ENCODE measurements around the gene B3GNT5. TPM values are rescaled to one million over a fixed set of nuclear protein-coding genes. Genes with fewer than 3 reads are reported as not detected.

The B3GNT5 gene
- total RNA-seq, 1 donor from 2014 or later, result 6.9 TPM

- Mint-ChIP-seq H3K4me3 (ENCODE audit: unreplicated experiment) (no peak overlapping the region), H3K27ac (ENCODE audit: unreplicated experiment) (no peak overlapping the region), H3K9me3 (ENCODE audit: unreplicated experiment) (no peaks in the 10 kb centered on the region), H3K27me3 (ENCODE audit: unreplicated experiment) (no peaks in the 10 kb centered on the region), H3K4me1 (ENCODE audit: unreplicated experiment) (peaks cover 5% of the 10 kb centered on the region), H3K36me3 (ENCODE audit: low read depth, unreplicated experiment) (no peaks in the 10 kb centered on the region)
- no peak for DNase-seq (ENCODE audit: low spot score)
- no peak for TF ChIP-seq CTCF (IDR thresholded peaks at IDR 0.05; ENCODE audit: unreplicated experiment)
These were observed 17.3 kb downstream of the B3GNT5 start for GRCh38 chr3:183270344-183270743.

GRCh38 chr3:183272142-183272541 lies 19.1 kb downstream of the B3GNT5 start:
- TF ChIP-seq CTCF (IDR thresholded peaks at IDR 0.05; ENCODE audit: unreplicated experiment), result no peak
- no peak overlapping the region for H3K27ac Mint-ChIP-seq (ENCODE audit: unreplicated experiment)
- H3K4me3 Mint-ChIP-seq (ENCODE audit: unreplicated experiment), result no peak overlapping the region
- no peaks in the 10 kb centered on the region for H3K9me3 Mint-ChIP-seq (ENCODE audit: unreplicated experiment)
- peaks cover 5% of the 10 kb centered on the region for H3K4me1 Mint-ChIP-seq (ENCODE audit: unreplicated experiment)
- H3K27me3 Mint-ChIP-seq (ENCODE audit: unreplicated experiment), result peaks cover 1% of the 10 kb centered on the region
- DNase-seq (ENCODE audit: low spot score), result no peak
- H3K36me3 Mint-ChIP-seq (ENCODE audit: low read depth, unreplicated experiment), result no peaks in the 10 kb centered on the region

- H3K36me3 Mint-ChIP-seq (ENCODE audit: low read depth, unreplicated experiment), result no peaks in the 10 kb centered on the region
- no peak for DNase-seq (ENCODE audit: low spot score)
- no peaks in the 10 kb centered on the region for H3K9me3 Mint-ChIP-seq (ENCODE audit: unreplicated experiment)
- H3K27ac Mint-ChIP-seq (ENCODE audit: unreplicated experiment), result no peak overlapping the region
- TF ChIP-seq CTCF (IDR thresholded peaks at IDR 0.05; ENCODE audit: unreplicated experiment), result no peak
- peaks cover 5% of the 10 kb centered on the region for H3K4me1 Mint-ChIP-seq (ENCODE audit: unreplicated experiment)
- H3K4me3 Mint-ChIP-seq (ENCODE audit: unreplicated experiment), result no peak overlapping the region
- H3K27me3 Mint-ChIP-seq (ENCODE audit: unreplicated experiment), result peaks cover 1% of the 10 kb centered on the region
These were observed 19.7 kb downstream of the B3GNT5 start for GRCh38 chr3:183272791-183273190.

GRCh38 chr3:183274609-183275008 lies 21.6 kb downstream of the B3GNT5 start:
- Mint-ChIP-seq H3K9me3 (ENCODE audit: unreplicated experiment) (no peaks in the 10 kb centered on the region), H3K4me1 (ENCODE audit: unreplicated experiment) (no peaks in the 10 kb centered on the region), H3K27ac (ENCODE audit: unreplicated experiment) (no peak overlapping the region), H3K36me3 (ENCODE audit: low read depth, unreplicated experiment) (no peaks in the 10 kb centered on the region), H3K4me3 (ENCODE audit: unreplicated experiment) (no peak overlapping the region), H3K27me3 (ENCODE audit: unreplicated experiment) (peaks cover 1% of the 10 kb centered on the region)
- DNase-seq (ENCODE audit: low spot score), result no peak
- no peak for TF ChIP-seq CTCF (IDR thresholded peaks at IDR 0.05; ENCODE audit: unreplicated experiment)

GRCh38 chr3:183275418-183275817 lies 22.4 kb downstream of the B3GNT5 start:
- Mint-ChIP-seq H3K27me3 (ENCODE audit: unreplicated experiment) (peaks cover 1% of the 10 kb centered on the region), H3K27ac (ENCODE audit: unreplicated experiment) (no peak overlapping the region), H3K4me1 (ENCODE audit: unreplicated experiment) (no peaks in the 10 kb centered on the region), H3K36me3 (ENCODE audit: low read depth, unreplicated experiment) (no peaks in the 10 kb centered on the region), H3K4me3 (ENCODE audit: unreplicated experiment) (no peak overlapping the region), H3K9me3 (ENCODE audit: unreplicated experiment) (no peaks in the 10 kb centered on the region)
- no peak for TF ChIP-seq CTCF (IDR thresholded peaks at IDR 0.05; ENCODE audit: unreplicated experiment)
- DNase-seq (ENCODE audit: low spot score), result no peak
